ENCODE results near the gene DHX40. TPM values are rescaled to one million over a fixed set of nuclear protein-coding genes. Genes with fewer than 3 reads are reported as not detected.
"Not testable (repeated sequence)": the region's sequence is repeated elsewhere in the genome, so short reads cannot be mapped to it uniquely, and the experiment has no call there.

The DHX40 gene
- total RNA-seq, 1 donor from 2014 or later = 18.2 TPM

- intact Hi-C loops (cut with DNase I); DNase-seq (ENCODE audit: low spot score): not testable (repeated sequence)
Observed at GRCh38 chr17:59656624-59657023, 91.2 kb downstream of the DHX40 start.

Other genes with a start within 250 kb of the DHX40 start
- gene YPEL2, start 234.0 kb upstream of the DHX40 start, total RNA-seq = 59.4 TPM
- 204 TPM for gene CLTC, start 54.3 kb downstream of the DHX40 start, total RNA-seq
- 9.7 TPM for gene PTRH2, start 141.8 kb downstream of the DHX40 start, total RNA-seq
- 82.8 TPM for gene VMP1, start 142.0 kb downstream of the DHX40 start, total RNA-seq

Measured in cardiac septum (tissue), 1 donor.